NCI-H82 treated with DMSO at 0.1 percent for 48 hours (cell line): ENCODE data around the gene MYH9.

Experiments used
- DNase-seq: peaks from one replicate; lab custom pipeline; 2025; ENCODE audit not compliant: unreplicated experiment; lab: John Stamatoyannopoulos, UW

Gene MYH9

GRCh38 chr22:36319595-36320497, 67.9 kb downstream of the MYH9 start:
- DNase-seq: no peak

DNA sequence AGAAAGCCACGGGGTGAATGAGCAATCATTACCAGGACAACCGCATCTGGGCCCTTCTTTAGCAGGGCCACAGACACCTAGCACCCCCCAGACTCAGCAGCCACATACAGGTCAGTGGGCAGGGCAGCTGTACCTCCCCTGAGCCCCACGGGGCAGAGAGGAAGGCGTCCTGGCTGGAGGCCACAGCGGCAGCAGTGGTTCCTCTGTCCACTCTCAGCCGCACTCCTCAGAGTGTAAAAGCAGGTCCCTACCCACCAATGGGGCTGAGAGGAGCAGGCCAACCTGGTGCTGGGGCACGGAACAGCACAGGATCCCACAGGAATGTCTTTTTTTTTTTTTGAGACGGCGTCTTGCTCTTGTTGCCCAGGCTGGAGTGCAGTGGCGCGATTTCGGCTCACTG, 69.3 kb downstream of the MYH9 start:
- DNase-seq: no peak

GRCh38 chr22:36317658-36318271, 70.0 kb downstream of the MYH9 start:
- no peak for DNase-seq

- no peak for DNase-seq
Measured at GRCh38 chr22:36316419-36316818, 71.3 kb downstream of the MYH9 start.

- DNase-seq: no peak
Measured at GRCh38 chr22:36315325-36315724, 72.4 kb downstream of the MYH9 start.

GRCh38 chr22:36311386-36312085, 76.2 kb downstream of the MYH9 start:
- DNase-seq: no peak

GRCh38 chr22:36308880-36309279, 78.9 kb downstream of the MYH9 start:
- DNase-seq: no peak

DNA sequence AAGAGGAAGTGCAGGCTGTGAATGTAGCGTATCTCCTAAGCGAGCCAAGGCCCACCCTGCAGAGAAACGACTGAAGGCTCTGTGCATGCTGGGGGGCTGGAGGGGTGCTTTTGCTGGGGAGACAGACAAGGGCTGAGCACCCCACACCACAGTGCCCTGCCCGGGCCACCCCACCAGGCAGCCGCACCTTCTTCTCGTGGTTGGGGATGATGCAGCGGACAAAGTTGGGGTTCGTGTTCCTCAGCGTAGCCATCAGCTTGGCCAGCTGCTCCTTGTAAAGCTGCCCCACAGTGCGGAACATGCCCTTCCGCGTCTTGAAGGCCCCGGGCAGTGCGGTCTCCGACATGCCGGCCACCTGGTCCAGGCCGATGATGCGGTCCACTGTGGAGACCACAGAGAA, 81.5 kb downstream of the MYH9 start:
- DNase-seq: no peak

- DNase-seq: no peak
Measured at GRCh38 chr22:36305813-36306212, 82.0 kb downstream of the MYH9 start.

- DNase-seq: no peak
Measured at GRCh38 chr22:36304429-36304828, 83.3 kb downstream of the MYH9 start.

DNA sequence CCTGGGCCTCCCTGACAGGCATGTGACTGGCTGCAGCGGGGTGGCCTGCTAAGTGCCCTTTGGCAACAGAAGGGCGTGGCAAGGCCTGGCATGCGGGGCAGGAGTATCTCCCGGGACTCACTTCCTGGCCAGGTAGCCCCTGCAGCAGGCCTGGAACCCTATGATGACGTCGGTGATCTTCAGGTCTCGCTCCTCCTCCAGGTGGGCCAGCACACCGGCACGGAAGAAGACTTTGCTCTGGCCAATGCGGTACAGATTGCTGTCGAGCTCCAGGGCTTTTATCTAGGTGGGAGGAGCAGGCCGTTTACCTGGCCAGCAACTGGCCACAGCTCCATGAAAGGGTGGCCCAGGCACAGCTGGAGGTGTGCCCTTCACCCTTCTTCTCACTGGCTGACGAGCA, 83.9 kb downstream of the MYH9 start:
- no peak for DNase-seq

DNA sequence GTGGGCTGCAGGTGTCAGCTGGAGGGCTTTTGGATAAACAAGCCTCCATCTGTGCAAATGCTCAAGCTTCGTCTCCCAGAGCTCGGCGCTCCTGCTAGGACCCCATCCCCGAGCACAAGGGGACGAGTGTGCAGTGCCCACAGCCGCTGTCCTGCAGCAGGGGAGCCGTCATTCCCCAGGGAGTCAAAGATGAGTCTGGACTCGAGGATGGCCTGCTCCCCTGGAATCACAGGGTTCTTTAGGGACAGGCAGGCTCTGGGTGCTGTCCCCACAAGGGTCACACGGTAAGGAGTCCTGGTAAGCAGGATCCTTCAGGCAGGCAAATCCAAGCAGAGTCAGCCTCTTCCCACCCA, 84.7 kb downstream of the MYH9 start:
- no peak for DNase-seq

DNA sequence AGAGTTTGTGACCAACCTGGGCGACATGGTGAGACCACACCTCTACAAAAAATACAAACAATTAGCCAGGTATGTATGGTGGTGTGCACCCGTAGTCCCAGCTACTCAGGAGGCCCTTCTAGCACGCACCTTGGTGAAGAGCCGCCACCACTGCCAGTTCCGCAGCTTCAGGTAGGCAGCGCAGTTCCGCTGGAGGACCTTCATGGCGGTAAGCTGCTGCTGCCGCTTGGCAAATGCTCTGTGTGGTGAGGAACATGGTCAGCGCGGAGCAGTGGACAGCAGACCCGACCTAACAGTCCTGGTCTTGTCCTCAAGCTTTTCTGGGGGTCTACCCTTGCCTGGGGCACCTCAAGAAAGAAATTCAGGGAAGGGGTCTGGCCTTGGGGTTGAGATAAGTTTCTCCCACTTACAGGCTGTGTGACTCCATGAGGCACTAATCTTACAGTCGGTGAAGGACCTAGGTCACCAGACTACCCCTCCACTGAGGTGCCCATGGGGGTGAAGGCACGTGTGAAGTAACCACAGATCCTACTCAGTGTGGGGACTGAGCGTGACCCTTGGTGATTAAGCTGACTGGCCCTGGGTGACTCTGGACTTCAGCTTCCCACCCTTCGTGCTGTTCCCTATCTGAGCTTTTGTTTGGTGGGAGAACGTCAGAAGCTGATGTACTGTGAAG, 85.2 kb downstream of the MYH9 start:
- no peak for DNase-seq

- no peak for DNase-seq
Measured at GRCh38 chr22:36301851-36302250, 85.9 kb downstream of the MYH9 start.

DNA sequence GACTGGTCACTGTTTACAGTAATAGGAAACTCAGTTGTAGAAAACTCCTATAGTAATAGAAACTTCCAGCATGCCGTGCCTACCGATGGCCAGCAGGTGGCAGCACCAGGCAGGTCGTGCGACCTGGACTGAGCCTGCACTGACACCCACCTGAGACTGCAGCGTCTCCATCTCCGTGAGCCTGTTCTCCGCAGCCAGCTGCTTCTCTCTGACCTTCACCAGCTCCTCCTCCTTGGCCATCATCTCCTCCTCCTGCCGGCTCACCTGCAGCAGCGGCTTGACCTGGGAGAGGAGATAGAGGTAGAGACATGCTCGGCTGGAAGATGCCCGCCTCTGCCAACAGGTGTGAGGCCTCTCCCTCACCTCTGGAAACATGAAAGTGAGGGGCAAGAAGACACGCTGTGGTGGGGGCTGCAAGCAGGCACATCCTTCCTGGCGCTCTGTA, 86.4 kb downstream of the MYH9 start:
- peak; percentile 7 for DNase-seq

DNA sequence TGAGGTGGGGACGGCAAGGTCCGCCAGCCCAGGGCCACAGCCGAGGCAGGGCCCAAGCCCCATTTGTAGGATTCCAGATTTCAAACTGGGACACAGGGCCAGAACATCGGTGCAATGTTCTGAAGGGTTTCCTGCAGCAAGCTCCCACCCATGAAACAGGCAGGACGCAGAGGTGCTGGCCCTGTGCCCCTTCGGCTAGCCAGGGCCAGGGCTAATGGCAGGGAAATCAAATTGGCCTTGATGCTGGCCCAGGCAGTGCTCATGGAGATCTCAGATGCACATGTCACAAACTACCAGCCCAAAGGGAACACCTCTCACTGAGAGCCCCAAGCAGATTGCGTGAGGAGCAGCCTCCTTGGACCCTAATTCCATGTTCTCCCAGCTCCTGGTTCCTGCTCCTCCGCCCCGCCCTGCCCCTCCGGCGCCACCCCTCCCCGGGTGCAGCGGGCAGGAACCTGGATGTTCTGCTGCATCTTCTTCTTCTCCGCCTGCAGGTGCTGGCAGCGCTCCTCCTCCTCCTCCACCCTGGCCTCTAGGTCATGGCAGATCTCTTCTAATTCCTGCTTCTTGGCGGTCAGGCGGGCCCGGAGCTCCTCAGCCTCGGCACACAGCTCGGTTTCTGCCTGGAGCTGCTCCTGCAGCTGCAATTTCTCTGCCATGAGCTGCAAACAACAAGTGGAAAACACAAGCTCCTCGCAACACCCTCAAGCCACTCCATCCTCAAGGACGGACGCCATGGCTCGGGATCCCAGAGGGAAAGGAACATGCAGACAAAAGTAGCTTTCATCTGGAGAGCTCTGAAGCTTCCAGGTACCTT, 87.2 kb downstream of the MYH9 start:
- DNase-seq: no peak

DNA sequence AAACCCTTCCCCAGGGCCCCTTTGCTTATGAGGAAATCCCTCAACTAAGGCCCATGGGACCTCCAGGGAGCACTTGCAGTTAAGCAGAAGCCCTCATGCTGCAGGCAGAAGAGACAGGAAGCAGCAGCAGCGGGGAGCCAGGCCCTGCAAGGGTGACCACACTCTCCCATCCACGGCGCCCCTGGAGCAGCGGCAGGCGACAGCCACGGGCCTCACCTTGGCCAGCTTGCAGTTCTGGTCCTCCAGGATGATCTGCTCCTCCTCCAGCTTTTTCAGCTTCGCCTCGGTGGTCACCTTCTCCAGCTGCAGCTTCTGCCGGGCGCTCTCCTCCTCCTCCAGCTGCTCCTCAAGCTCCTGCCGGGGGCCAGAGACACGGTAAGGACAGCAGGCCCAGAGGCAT, 87.9 kb downstream of the MYH9 start:
- DNase-seq: no peak

GRCh38 chr22:36299295-36299694, 88.5 kb downstream of the MYH9 start:
- DNase-seq: no peak

GRCh38 chr22:36298601-36299000, 89.2 kb downstream of the MYH9 start:
- no peak for DNase-seq

GRCh38 chr22:36298118-36298517, 89.6 kb downstream of the MYH9 start:
- no peak for DNase-seq

DNA sequence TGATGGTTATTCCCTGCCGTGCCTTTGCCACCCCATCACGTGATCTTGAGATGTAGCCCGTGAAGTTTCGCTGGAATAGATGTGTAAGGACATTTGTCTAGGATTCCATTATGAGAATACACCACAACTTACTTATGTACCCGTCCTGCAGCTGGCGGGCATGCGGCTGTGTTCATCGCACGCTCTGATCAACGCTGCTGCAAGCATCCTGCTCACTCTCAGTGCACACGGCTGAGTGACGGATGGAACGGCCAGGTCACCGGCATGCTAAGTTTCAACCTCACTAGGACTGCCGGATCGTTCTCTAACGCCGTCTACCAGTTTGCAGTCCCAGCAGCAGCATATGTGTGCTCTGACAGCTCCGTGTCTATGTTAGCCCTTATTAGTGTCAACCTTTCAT, 90.2 kb downstream of the MYH9 start:
- no peak for DNase-seq
